ENCODE results near the gene C1QTNF3. TPM values are rescaled to one million over a fixed set of nuclear protein-coding genes. Genes with fewer than 3 reads are reported as not detected.

The C1QTNF3 gene
- total RNA-seq, 2 donors from 2014 or later = 2.4 to 2.5 TPM

GRCh38 chr5:33973271-33973670 is 69.7 kb downstream of the C1QTNF3 start:
- ATAC-seq (no peak), DNase-seq (no peak)
- intact Hi-C loops (cut with DNase I) = no loop called here

DNA sequence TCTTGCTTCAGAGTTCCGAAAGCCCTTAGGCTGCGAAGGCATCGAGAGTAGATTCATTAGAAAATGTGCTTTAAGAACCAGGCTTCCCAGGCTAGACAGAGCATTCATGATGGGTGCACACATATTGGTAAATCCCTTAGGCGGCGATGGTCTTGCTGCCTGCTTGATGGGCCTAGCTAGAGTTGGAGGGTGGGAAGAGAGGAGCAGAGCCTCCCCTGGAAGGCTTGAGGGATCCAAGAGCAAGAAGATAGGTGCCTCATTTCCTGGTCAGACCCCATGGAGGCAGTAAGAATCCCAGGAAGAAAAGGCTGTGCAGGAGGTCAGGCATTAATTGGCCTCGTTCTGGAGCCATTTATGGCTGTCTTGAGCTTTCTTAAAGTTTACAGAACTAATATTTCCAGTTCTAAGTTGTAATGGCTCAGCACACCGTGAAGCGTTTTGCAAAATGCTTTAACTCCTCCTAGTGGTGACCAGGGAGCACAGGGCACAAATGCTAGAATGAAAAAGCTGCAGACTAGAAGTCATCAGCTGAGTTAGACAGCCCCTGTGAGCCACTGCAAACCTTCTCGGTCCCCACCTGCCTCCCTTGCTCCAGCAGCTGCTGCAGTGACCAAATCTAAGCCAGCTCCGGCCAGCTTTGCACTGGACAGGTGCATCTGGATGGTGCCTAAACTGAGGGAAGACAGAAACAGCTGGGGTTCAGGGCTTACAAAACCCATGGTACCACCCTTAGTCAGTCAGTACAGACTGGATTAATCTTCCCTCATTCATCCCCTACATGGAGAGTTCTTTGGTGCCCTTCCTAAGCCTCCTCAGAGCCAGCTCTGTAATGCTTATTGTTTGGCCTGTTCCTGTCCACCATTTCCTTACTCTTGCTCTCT is 73.2 kb downstream of the C1QTNF3 start:
- DNase-seq (no peak), ATAC-seq (peak; percentile 64 to 81)
- intact Hi-C loops (cut with DNase I) = loop anchor here (2.0 to 10.0 kb wide), 2 partner anchors 533 to 535 kb away; no protein-coding TSS in a partner anchor

DNA sequence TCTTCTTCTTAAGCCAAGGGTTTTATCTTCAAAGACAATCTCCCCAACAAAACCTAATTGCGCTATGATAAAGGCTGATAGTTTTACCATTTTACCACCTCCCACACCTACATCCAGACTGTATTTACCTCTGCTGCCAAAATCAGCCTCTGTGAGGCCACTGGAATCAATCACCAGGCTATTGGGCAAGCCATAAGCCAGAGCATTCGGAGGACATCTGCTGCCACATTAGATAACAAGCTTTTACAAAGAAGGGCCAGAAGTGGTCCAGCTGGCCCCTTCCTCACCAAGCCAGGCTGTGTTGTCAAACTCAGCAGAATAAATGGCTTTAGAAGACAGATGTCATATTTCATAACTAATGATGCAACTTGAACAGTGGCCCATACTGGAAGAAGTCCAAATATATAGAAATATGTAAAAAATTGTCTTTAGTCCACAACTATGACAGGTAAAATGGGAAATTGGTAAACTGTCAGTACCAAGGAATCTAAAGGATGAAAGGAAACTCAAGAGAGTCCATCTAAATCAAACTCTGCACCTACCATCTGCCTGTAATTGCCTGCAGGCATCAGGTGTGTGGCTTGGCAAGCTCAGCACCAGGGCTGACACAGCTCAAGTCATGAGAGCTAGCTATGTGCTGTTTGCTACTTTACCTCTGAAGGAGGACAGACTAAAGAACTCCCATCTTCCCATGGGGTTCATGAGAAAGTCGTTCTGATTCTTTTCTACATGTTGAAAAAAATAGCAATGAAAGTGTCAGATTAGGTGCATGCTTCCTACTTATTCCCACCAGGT is 74.6 kb downstream of the C1QTNF3 start:
- no peak for DNase-seq
- intact Hi-C loops (cut with DNase I) = loop anchor here (2.0 to 10.0 kb wide), 2 partner anchors 532 to 534 kb away; no protein-coding TSS in a partner anchor
- ATAC-seq = no peak

Other genes with a start within 250 kb of the C1QTNF3 start
- gene ADAMTS12, start 151.2 kb downstream of the C1QTNF3 start, total RNA-seq = 1 to 10 TPM; 3.4 to 3.8 TPM
- not detected for gene RXFP3, start 106.8 kb downstream of the C1QTNF3 start, total RNA-seq
- under 1 TPM; 0.15 to 0.16 TPM for gene SLC45A2, start 58.5 kb downstream of the C1QTNF3 start, total RNA-seq
- gene AMACR, start 35.2 kb downstream of the C1QTNF3 start, total RNA-seq = 10 to 100 TPM in 1 of 2 donors, 1 to 10 TPM in 1; 7.3 to 10.3 TPM

Measured in left cardiac atrium (tissue), 4 donors.